SJCRH30 (cell line): ENCODE data around the gene PFN1. TPM values are rescaled to one million over a fixed set of nuclear protein-coding genes. Genes with fewer than 3 reads are reported as not detected.

Experiments used
- DNase-seq, 2 experiments: peaks; one replicate each; pipeline ENCODE4 v3.0.0-alpha.2; 2015 to 2020
- H3K27ac ChIP-seq: fragments of 250-450 bp; sonication (Bioruptor Pico); 2 replicates; pipeline ENCODE4 v1.5.1; 2020; ENCODE audit warnings: mild to moderate bottlenecking, moderate library complexity
- H3K27me3 ChIP-seq: fragments of 250-450 bp; sonication (Bioruptor Pico); 2 replicates; pipeline ENCODE4 v1.5.1; 2020; ENCODE audit warnings: mild to moderate bottlenecking, moderate library complexity
- H3K36me3 ChIP-seq: fragments of 250-450 bp; sonication (Bioruptor Pico); 2 replicates; pipeline ENCODE4 v1.5.1; 2020; ENCODE audit warnings: mild to moderate bottlenecking, moderate library complexity
- H3K4me1 ChIP-seq: fragments of 250-450 bp; sonication (Bioruptor Pico); 2 replicates; pipeline ENCODE4 v1.5.1; 2020; ENCODE audit warnings: mild to moderate bottlenecking, moderate library complexity
- H3K4me3 ChIP-seq: fragments of 250-450 bp; sonication (Bioruptor Pico); 2 replicates; pipeline ENCODE4 v1.5.1; 2020; ENCODE audit warnings: mild to moderate bottlenecking, moderate library complexity
- H3K9me3 ChIP-seq: fragments of 250-450 bp; sonication (Bioruptor Pico); replicated peaks from 2 replicates; pipeline ENCODE4 v1.5.1; 2020; ENCODE audit warnings: mild to moderate bottlenecking, moderate library complexity
- total RNA-seq: library from RNA; depleted of rRNA; stranded (reverse); fragments of >200 nt; shearing (Covaris generic); gene quantifications from 2 replicates; pipeline ENCODE4 v1.2.3, GENCODE V29; 2014

Gene PFN1
- total RNA-seq, 1 experiment from 2014 or later: 1,061 TPM

DNA sequence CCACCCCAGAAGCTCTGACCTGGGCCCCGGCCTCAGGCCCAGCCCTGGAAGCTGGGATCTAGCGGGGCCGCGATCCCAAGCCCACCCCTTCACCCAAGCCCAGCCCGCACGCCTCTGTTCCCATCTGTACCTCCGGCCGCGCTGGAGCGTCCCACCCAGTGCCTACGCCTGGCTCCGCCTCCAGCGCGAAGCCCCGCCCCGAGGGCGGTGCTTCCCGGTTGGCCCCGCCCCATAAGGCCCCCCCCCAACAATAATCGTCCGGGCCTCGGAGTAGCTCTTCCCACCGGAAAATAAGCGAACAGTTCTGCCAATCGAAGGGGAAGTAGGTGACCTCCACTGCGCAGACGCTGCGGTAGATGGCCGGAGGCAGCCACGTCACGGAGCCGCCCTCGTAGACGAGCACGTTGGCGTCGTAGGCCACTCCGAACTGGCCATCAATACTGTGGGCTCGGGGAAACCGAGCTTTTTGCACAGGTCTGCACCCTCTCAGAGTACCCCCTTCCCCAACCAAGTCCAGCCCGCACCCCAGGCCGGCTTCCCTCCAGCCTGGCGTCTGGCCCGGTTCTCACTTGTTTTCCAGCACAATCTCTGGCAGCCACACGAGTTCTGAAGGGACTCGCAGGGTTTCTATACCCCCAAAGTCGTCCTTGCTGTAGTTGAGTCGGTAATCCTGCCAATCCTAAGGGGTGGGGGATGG is 46.5 kb downstream of the PFN1 start:
- DNase-seq: no peak
- H3K27ac ChIP-seq: no peak overlapping the region
- no peaks in the 10 kb centered on the region for H3K27me3 ChIP-seq
- peaks cover 6% of the 10 kb centered on the region for H3K4me1 ChIP-seq
- H3K4me3 ChIP-seq: no peak overlapping the region
- H3K9me3 ChIP-seq: no peaks in the 10 kb centered on the region
- H3K36me3 ChIP-seq: no peaks in the 10 kb centered on the region

DNA sequence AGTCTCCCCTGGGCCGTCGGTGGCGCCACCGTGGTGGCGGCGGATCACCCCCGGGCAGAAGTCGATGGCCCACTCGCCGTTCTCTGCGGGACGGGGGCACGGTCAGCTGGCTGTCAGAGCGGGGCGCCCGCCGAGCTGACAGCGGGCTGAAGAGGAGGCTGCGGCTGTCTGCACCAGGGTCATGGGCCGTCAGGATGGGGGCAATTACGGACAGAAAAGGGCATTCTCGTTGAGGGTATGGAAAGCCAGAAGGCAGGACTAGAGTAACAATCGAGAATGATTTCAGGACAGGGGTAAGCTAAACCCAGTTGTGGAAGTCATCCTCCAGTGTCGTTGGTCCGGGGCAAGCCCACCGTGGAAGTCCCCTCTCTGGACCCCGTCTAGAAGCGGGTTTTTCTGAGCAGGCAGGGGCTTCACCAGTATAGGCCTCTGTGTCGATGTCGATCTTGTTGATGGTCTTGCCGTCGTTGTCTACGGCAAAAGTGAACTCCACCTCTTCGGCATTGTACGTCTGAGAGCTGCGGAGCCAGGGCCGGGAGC is 47.2 kb downstream of the PFN1 start:
- Histone ChIP-seq H3K27me3 (no peaks in the 10 kb centered on the region), H3K9me3 (no peaks in the 10 kb centered on the region), H3K4me1 (peaks cover 6% of the 10 kb centered on the region), H3K4me3 (no peak overlapping the region), H3K27ac (no peak overlapping the region), H3K36me3 (no peaks in the 10 kb centered on the region)
- no peak for DNase-seq

- no peak for DNase-seq
- H3K4me1 ChIP-seq: peaks cover 6% of the 10 kb centered on the region
- no peaks in the 10 kb centered on the region for H3K9me3 ChIP-seq
- H3K27me3 ChIP-seq: no peaks in the 10 kb centered on the region
- no peak overlapping the region for H3K27ac ChIP-seq
- H3K36me3 ChIP-seq: no peaks in the 10 kb centered on the region
- no peak overlapping the region for H3K4me3 ChIP-seq
Measured at GRCh38 chr17:4900231-4901107, 47.9 kb downstream of the PFN1 start.

DNA sequence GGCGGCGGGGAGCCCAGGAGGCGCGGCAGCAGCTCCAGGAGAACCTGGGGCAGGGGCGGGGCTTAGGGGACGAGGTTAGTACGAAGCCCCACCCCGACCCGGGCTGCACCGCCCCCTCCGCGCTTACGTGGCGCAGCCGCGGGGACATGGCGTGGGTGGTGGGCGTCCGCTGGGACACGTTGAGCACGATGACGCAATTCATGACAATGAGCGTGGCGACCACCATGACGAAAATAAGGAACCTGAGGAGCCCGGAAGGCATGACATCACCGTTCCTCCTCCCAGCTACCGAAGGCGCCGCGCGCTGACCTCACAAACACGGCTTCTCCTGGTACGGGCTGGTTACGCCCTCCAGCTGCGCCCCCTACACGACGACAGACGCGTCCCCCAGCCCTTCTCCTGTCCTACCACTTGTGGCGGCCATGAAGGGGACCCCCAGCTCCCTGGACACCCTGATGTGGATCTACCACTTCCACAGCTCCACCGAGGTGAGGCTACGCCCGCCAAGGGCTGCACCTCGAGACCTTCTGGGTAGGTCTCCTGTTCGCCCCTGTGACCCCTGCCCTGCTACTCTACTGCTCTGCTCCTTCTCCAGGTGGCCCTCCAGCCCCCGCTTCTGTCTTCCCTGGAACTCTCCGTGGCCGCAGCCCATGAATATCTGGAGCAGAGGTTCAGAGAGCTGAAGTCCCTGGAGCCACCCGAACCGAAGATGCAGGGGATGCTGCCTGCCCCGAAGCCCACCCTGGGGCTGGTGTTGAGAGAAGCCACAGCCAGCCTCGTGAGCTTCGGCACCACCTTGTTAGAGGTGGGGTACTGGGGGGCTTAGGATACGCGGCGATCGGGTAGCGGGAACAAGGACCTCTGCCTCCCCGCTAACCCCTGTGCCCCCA is 48.7 kb downstream of the PFN1 start, which contains the start of gene C17orf107:
Gene C17orf107 (plus strand): TSS at position 196 of the 890 bp plus-strand sequence. CDS start 227 bp downstream, at position 423.
- no peak within 1 kb of the TSS for H3K4me3 ChIP-seq
- DNase-seq: no peak

DNA sequence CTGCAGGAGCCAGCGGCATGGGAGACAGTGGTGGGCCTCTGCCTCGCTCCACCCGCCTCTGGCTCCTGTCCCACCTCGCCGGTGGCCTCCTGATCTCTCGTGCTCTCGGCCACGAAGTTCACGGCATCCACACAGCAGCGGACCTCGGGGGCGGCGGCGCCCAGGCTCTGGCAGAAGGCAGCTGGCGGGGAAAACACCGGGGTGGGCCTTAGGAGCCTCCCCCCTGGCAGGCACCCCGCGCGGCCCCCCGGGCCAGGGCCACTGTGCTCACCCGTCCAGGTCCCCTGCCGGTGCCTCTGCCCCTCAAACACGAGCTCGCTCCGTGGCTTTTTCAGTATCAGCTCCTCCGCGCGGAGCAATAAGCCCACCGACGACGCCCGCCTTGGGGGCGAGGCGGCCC is 49.4 kb downstream of the PFN1 start:
- H3K9me3 ChIP-seq: no peaks in the 10 kb centered on the region
- H3K4me1 ChIP-seq: peaks cover 6% of the 10 kb centered on the region
- H3K27me3 ChIP-seq: no peaks in the 10 kb centered on the region
- H3K27ac ChIP-seq: no peak overlapping the region
- no peaks in the 10 kb centered on the region for H3K36me3 ChIP-seq
- H3K4me3 ChIP-seq: no peak overlapping the region
- DNase-seq: no peak

More for the DNA sequence above, 48.7 kb downstream of the PFN1 start, which contains the start of gene C17orf107:
- no peaks in the 10 kb centered on the region for H3K36me3 ChIP-seq
- H3K4me1 ChIP-seq: peaks cover 6% of the 10 kb centered on the region
- H3K9me3 ChIP-seq: no peaks in the 10 kb centered on the region
- H3K27me3 ChIP-seq: no peaks in the 10 kb centered on the region
- no peak within 1 kb of the TSS for H3K27ac ChIP-seq

GRCh38 chr17:4898351-4898750 is 50.0 kb downstream of the PFN1 start:
- Histone ChIP-seq H3K4me3 (no peak overlapping the region), H3K9me3 (no peaks in the 10 kb centered on the region), H3K4me1 (peaks cover 6% of the 10 kb centered on the region), H3K27me3 (no peaks in the 10 kb centered on the region), H3K36me3 (no peaks in the 10 kb centered on the region), H3K27ac (no peak overlapping the region)
- no peak for DNase-seq

GRCh38 chr17:4897785-4898184 is 50.5 kb downstream of the PFN1 start:
- H3K9me3 ChIP-seq: no peaks in the 10 kb centered on the region
- H3K4me1 ChIP-seq: peaks cover under 1% of the 10 kb centered on the region; the same call in 1 of the 2 replicates
- H3K36me3 ChIP-seq: no peaks in the 10 kb centered on the region
- no peak for DNase-seq
- H3K4me3 ChIP-seq: no peak overlapping the region
- no peaks in the 10 kb centered on the region for H3K27me3 ChIP-seq
- H3K27ac ChIP-seq: no peak overlapping the region

DNA sequence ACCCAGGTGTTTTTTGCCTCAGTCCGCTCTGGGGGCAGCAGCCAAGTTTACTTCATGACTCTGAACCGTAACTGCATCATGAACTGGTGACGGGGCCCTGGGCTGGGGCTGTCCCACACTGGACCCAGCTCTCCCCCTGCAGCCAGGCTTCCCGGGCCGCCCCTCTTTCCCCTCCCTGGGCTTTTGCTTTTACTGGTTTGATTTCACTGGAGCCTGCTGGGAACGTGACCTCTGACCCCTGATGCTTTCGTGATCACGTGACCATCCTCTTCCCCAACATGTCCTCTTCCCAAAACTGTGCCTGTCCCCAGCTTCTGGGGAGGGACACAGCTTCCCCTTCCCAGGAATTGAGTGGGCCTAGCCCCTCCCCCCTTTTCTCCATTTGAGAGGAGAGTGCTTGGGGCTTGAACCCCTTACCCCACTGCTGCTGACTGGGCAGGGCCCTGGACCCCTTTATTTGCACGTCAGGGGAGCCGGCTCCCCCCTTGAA is 51.1 kb downstream of the PFN1 start:
- no peaks in the 10 kb centered on the region for H3K4me1 ChIP-seq
- no peaks in the 10 kb centered on the region for H3K9me3 ChIP-seq
- no peak overlapping the region for H3K27ac ChIP-seq
- no peaks in the 10 kb centered on the region for H3K36me3 ChIP-seq
- no peak for DNase-seq
- no peak overlapping the region for H3K4me3 ChIP-seq
- H3K27me3 ChIP-seq: no peaks in the 10 kb centered on the region

DNA sequence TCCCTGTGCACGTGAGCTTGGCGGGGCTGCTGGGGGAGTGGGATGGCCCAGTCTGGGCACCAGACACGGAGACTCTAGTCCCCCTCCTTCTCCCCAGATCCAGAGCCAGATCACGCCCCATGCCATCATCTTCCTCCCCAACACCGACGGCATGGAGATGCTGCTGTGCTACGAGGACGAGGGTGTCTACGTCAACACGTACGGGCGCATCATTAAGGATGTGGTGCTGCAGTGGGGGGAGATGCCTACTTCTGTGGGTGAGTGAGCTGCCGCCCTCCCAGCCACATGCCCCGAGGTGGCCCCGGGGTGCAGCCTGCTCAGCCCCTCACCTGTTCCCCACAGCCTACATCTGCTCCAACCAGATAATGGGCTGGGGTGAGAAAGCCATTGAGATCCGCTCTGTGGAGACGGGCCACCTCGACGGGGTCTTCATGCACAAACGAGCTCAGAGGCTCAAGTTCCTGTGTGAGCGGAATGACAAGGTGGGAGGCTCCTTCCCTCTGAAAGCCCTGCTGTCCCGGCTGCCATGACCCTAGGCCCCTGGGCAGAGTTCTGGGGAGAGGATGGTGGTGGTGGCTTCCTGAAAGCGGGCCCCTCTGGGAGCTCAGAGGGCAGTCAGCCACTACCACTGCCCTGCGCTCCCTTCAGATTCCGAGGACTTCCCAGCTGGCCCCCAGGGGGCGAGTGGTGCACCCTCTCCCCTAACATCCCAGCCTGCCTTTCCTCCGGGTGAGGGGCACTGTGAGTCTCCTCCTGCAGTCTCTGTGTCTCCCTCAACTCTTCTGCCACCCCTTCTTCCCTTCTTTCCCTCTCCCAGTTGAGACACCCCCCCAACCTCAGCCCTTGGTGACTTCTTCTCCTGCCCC is 51.8 kb downstream of the PFN1 start:
- no peak for DNase-seq
- no peaks in the 10 kb centered on the region for H3K9me3 ChIP-seq
- H3K27ac ChIP-seq: no peak overlapping the region
- no peak overlapping the region for H3K4me3 ChIP-seq
- H3K27me3 ChIP-seq: no peaks in the 10 kb centered on the region
- no peaks in the 10 kb centered on the region for H3K4me1 ChIP-seq
- no peaks in the 10 kb centered on the region for H3K36me3 ChIP-seq

DNA sequence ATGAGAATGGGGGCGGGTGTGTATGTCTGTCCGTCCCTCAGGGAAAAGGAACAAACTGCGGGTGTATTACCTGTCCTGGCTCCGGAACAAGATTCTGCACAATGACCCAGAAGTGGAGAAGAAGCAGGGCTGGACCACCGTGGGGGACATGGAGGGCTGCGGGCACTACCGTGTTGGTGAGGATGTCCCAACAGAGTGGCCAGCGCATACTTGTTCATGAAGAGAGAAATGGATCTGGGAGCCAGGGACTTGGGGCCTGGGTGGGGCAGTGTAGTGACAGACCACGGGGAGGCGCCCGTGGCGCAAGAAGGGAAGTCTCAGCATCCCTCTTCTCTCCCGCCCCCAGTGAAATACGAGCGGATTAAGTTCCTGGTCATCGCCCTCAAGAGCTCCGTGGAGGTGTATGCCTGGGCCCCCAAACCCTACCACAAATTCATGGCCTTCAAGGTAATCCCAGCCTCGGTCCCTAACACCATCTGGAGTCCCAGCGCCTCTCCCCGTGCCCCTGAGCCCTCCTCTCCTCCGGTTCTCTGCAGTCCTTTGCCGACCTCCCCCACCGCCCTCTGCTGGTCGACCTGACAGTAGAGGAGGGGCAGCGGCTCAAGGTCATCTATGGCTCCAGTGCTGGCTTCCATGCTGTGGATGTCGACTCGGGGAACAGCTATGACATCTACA is 52.5 kb downstream of the PFN1 start:
- no peak for DNase-seq
- no peaks in the 10 kb centered on the region for H3K27me3 ChIP-seq
- H3K36me3 ChIP-seq: no peaks in the 10 kb centered on the region
- H3K4me3 ChIP-seq: no peak overlapping the region
- H3K9me3 ChIP-seq: no peaks in the 10 kb centered on the region
- no peak overlapping the region for H3K27ac ChIP-seq
- H3K4me1 ChIP-seq: no peaks in the 10 kb centered on the region
